IPS DF 6.9 (cell line): ENCODE measurements around the gene PXDC1.

ENCODE experiments used
- DNase-seq: peaks from one replicate; pipeline ENCODE4 v3.0.0-alpha.2; 2013; ENCODE audit warnings: low read depth, low spot score
- H3K27ac ChIP-seq: one replicate; pipeline ENCODE4 v1.5.1; 2013; ENCODE audit warnings: low read length, control low read depth
- H3K27me3 ChIP-seq: 2 replicates; pipeline ENCODE4 v1.6.1; 2013; ENCODE audit warnings: mild to moderate bottlenecking, low read length; ENCODE audit not compliant: control insufficient read depth, insufficient read depth
- H3K36me3 ChIP-seq: 2 replicates; pipeline ENCODE4 v1.6.1; 2013; ENCODE audit warnings: low read length; ENCODE audit not compliant: control insufficient read depth, insufficient read depth
- H3K4me1 ChIP-seq: 2 replicates; pipeline ENCODE4 v1.6.1; 2013; ENCODE audit warnings: low read length; ENCODE audit not compliant: control insufficient read depth, insufficient read depth
- H3K4me3 ChIP-seq: 2 replicates; pipeline ENCODE4 v1.5.1; 2013; ENCODE audit warnings: mild to moderate bottlenecking, low read length
- H3K9me3 ChIP-seq: 2 replicates; pipeline ENCODE4 v1.6.1; 2013; ENCODE audit warnings: low read length, inconsistent platforms; ENCODE audit not compliant: control insufficient read depth, insufficient read depth
- WGBS: extraction: QIAGEN DNeasy Blood & Tissue Kit; methylation state at CpG from one replicate; pipeline ENCODE4 v1.1.7; 2013; ENCODE audit warnings: mixed read lengths, missing lambda C conversion rate; ENCODE audit not compliant: insufficient read length, insufficient coverage; 5-methylcytosine and 5-hydroxymethylcytosine counted together

Gene PXDC1

GRCh38 chr6:3791526-3792203, 40.2 kb upstream of the PXDC1 start:
- Histone ChIP-seq H3K27ac (no peak overlapping the region), H3K4me3 (no peak overlapping the region), H3K4me1 (no peaks in the 10 kb centered on the region), H3K27me3 (no peaks in the 10 kb centered on the region), H3K9me3 (no peaks in the 10 kb centered on the region), H3K36me3 (no peaks in the 10 kb centered on the region)
- DNase-seq, result no peak
- no CpG with 5 or more reads among the region's 8 CpGs for WGBS

GRCh38 chr6:3789896-3790558, 38.5 kb upstream of the PXDC1 start:
- no peak overlapping the region for H3K4me3 ChIP-seq
- H3K4me1 ChIP-seq, result no peaks in the 10 kb centered on the region
- no peaks in the 10 kb centered on the region for H3K27me3 ChIP-seq
- H3K9me3 ChIP-seq, result no peaks in the 10 kb centered on the region
- no peak for DNase-seq
- no peak overlapping the region for H3K27ac ChIP-seq
- no CpG with 5 or more reads among the region's 12 CpGs for WGBS
- H3K36me3 ChIP-seq, result no peaks in the 10 kb centered on the region

GRCh38 chr6:3789018-3789895, 37.7 kb upstream of the PXDC1 start:
- WGBS, result no CpG with 5 or more reads among the region's 13 CpGs
- Histone ChIP-seq H3K4me1 (no peaks in the 10 kb centered on the region), H3K9me3 (no peaks in the 10 kb centered on the region), H3K36me3 (no peaks in the 10 kb centered on the region), H3K27me3 (no peaks in the 10 kb centered on the region), H3K4me3 (no peak overlapping the region), H3K27ac (no peak overlapping the region)
- DNase-seq, result no peak

GRCh38 chr6:3788408-3789017, 37.0 kb upstream of the PXDC1 start:
- Histone ChIP-seq H3K4me3 (no peak overlapping the region), H3K4me1 (no peaks in the 10 kb centered on the region), H3K27ac (no peak overlapping the region), H3K27me3 (no peaks in the 10 kb centered on the region), H3K36me3 (no peaks in the 10 kb centered on the region), H3K9me3 (no peaks in the 10 kb centered on the region)
- DNase-seq, result no peak
- no CpG with 5 or more reads among the region's 12 CpGs for WGBS

GRCh38 chr6:3786141-3786540, 34.6 kb upstream of the PXDC1 start:
- no peaks in the 10 kb centered on the region for H3K36me3 ChIP-seq
- no peak overlapping the region for H3K4me3 ChIP-seq
- no CpG with 5 or more reads among the region's 4 CpGs for WGBS
- H3K9me3 ChIP-seq, result no peaks in the 10 kb centered on the region
- DNase-seq, result no peak
- H3K4me1 ChIP-seq, result no peaks in the 10 kb centered on the region
- no peak overlapping the region for H3K27ac ChIP-seq
- H3K27me3 ChIP-seq, result no peaks in the 10 kb centered on the region

- H3K4me3 ChIP-seq, result no peak overlapping the region
Measured at GRCh38 chr6:3785745-3786098, 34.2 kb upstream of the PXDC1 start.

GRCh38 chr6:3784885-3785744, 33.6 kb upstream of the PXDC1 start:
- Histone ChIP-seq H3K9me3 (no peaks in the 10 kb centered on the region), H3K4me3 (no peak overlapping the region), H3K27me3 (no peaks in the 10 kb centered on the region), H3K36me3 (no peaks in the 10 kb centered on the region), H3K4me1 (no peaks in the 10 kb centered on the region), H3K27ac (no peak overlapping the region)
- DNase-seq, result no peak
- no CpG with 5 or more reads among the region's 26 CpGs for WGBS

More at GRCh38 chr6:3785745-3786098, 34.2 kb upstream of the PXDC1 start:
- no CpG with 5 or more reads among the region's 5 CpGs for WGBS
- Histone ChIP-seq H3K36me3 (no peaks in the 10 kb centered on the region), H3K27me3 (no peaks in the 10 kb centered on the region), H3K27ac (no peak overlapping the region), H3K4me1 (no peaks in the 10 kb centered on the region), H3K9me3 (no peaks in the 10 kb centered on the region)
- no peak for DNase-seq

- Histone ChIP-seq H3K27ac (no peak overlapping the region), H3K36me3 (no peaks in the 10 kb centered on the region), H3K9me3 (no peaks in the 10 kb centered on the region), H3K27me3 (no peaks in the 10 kb centered on the region), H3K4me3 (no peak overlapping the region), H3K4me1 (no peaks in the 10 kb centered on the region)
- DNase-seq, result no peak
- WGBS, result no CpG with 5 or more reads among the region's 12 CpGs
Measured at GRCh38 chr6:3784423-3784822, 32.9 kb upstream of the PXDC1 start.

GRCh38 chr6:3782876-3783832, 31.6 kb upstream of the PXDC1 start:
- no CpG with 5 or more reads among the region's 17 CpGs for WGBS
- H3K27ac ChIP-seq, result no peak overlapping the region

More at GRCh38 chr6:3782876-3783832, 31.6 kb upstream of the PXDC1 start:
- Histone ChIP-seq H3K9me3 (no peaks in the 10 kb centered on the region), H3K36me3 (no peaks in the 10 kb centered on the region), H3K4me1 (no peaks in the 10 kb centered on the region), H3K4me3 (no peak overlapping the region), H3K27me3 (no peaks in the 10 kb centered on the region)
- no peak for DNase-seq
